Measurements from ENCODE around the gene ATAD3B. TPM values are rescaled to one million over a fixed set of nuclear protein-coding genes. Genes with fewer than 3 reads are reported as not detected.

The ATAD3B gene
- total and polyA plus RNA-seq, 2 of the 4 experiments (the other 2 are of a cell fraction): 13.8 to 29.0 TPM

DNA sequence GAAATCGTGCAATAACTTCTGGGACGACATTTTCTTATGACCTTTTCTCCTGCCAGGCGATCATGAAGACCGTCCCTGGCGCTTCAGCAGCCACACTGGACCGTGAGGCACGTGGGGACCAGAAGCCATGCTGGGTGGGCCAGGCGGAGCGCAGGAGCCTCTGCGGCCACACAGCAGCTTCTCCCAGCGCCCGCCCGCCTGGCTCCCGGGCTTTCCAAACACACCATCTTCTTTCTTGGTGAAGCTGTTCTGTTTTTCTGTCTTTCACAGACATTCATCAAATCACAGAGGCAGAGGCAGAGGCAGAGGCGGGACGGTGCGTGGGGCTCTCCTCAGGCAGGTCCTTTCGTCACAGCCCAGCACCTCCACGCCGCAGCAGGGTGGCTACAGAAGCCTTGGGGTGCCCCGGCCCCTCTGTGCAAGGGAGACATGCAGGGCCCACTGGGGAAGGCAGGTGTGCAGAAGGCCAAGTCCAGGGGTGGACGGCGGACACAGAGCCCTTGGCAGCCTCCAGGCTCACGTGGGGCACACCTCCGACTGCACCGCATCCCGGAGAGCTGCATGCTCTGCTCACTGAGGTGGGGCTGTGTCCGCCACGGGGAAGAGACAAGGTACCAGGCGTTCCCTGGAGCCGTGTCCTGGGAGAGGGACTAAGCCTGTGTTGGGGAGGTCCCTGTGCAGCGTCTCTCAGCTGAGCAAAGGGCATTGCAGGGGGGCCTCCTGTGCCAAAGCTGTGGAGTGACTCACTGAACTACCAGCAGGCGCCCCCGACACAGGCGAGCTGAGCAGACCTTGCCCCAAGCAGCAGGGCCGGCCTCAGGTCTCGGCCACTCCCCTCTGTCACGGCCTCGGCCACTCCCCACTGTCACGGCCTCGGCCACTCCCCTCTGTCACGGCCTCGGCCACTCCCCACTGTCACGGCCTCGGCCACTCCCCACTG, 71.5 kb downstream of the ATAD3B start:
- Histone ChIP-seq H2BK15ac (ENCODE audit: low read depth, low read length) (no peak overlapping the region), H3K9me1 (ENCODE audit: insufficient read depth, low read length) (peaks cover 10% of the 10 kb centered on the region), H3K18ac (ENCODE audit: low read depth, low read length) (no peak overlapping the region), H4K91ac (ENCODE audit: insufficient read depth, low read depth, low read length) (no peak overlapping the region), H4K20me1 (ENCODE audit: insufficient read depth, low read length) (peaks cover 29% of the 10 kb centered on the region), H4K8ac (ENCODE audit: low read depth in 2 of 2, low read length in 2 of 2) (no peak overlapping the region), H2BK120ac (ENCODE audit: low read depth, low read length) (no peak overlapping the region), H3K4me2 (ENCODE audit: low read depth, low read length) (no peak overlapping the region), H4K5ac (ENCODE audit: low read depth, low read length) (no peak overlapping the region), H2BK20ac (ENCODE audit: low read depth, low read length) (no peak overlapping the region), H3K4me3 (ENCODE audit: insufficient read depth, low read depth, low read length) (no peak overlapping the region), H3K4me1 (ENCODE audit: control insufficient read depth, insufficient read depth, low read length) (peaks cover 20% of the 10 kb centered on the region), H3K79me1 (ENCODE audit: low read depth in 1 of 2, low read length in 2 of 2) (peaks cover 6 to 56% of the 10 kb centered on the region in 2 experiments; a peak in 3 of 4 replicates), H3K9ac (ENCODE audit: low read depth, low read length) (no peak overlapping the region), H2BK5ac (ENCODE audit: low read depth, low read length, poor library complexity, severe bottlenecking) (no peak overlapping the region), H3K27me3 (ENCODE audit: control insufficient read depth, insufficient read depth, low read length) (no peaks in the 10 kb centered on the region), H3K23ac (ENCODE audit: low read depth, low read length) (no peak overlapping the region), H2AK5ac (ENCODE audit: low read depth, low read length) (no peak overlapping the region), H2AK9ac (replicated peaks; ENCODE audit: low read depth, low read length, poor library complexity) (no peak overlapping the region), H3K56ac (ENCODE audit: extremely low read depth, insufficient read depth, low read length) (no peak overlapping the region), H3K4ac (ENCODE audit: low read depth, low read length) (no peak overlapping the region), H3K27ac (ENCODE audit: insufficient read depth, low read length) (no peak overlapping the region), H3K14ac (replicated peaks; ENCODE audit: low read depth, low read length) (no peak overlapping the region), H2AFZ (replicated peaks; ENCODE audit: low read length, poor library complexity) (no peak overlapping the region), H3K36me3 (ENCODE audit: control insufficient read depth, insufficient read depth, low read length) (peaks cover 27% of the 10 kb centered on the region), H3K9me3 (ENCODE audit: control insufficient read depth, insufficient read depth, low read length) (no peaks in the 10 kb centered on the region)
- WGBS, 2 experiments (ENCODE audit: extremely low coverage in 2 of 2, insufficient read length in 1 of 2): 100% methylated on average over 11 of the region's 45 CpGs; no CpG with 5 or more reads in 1 of the 2 experiments
- ChIA-PET POLR2A (ENCODE audit: unreplicated experiment) (no interaction called here), CTCF (no interaction called here)
- BruUV-seq (replicated peaks): no TSS peak
- no peak for ATAC-seq (ENCODE audit: low read depth)
- dilution Hi-C loops (cut with HindIII; ENCODE audit: low sequenced_read_pairs, unreplicated experiment) (no loop called here), intact Hi-C loops (cut with micrococcal nuclease) (no loop called here), in situ Hi-C loops (cut with MboI; ENCODE audit: low sequenced_read_pairs) (no loop called here)
- DNase-seq: no peak
- TF ChIP-seq POLR2A (IDR thresholded peaks at IDR 0.05; ENCODE audit: low read depth, low read length) (no peak), BHLHE40 (IDR thresholded peaks at IDR 0.05; ENCODE audit: low read depth, low read length) (no peak), MAFK (IDR thresholded peaks at IDR 0.05; ENCODE audit: low read depth, low read length) (no peak), RCOR1 (IDR thresholded peaks at IDR 0.05; ENCODE audit: insufficient replicate concordance, low read length) (no peak), RFX5 (IDR thresholded peaks at IDR 0.05; ENCODE audit: low read depth, low read length) (no peak), NFE2L2 (IDR thresholded peaks at IDR 0.05; ENCODE audit: low read depth, low read length) (no peak), MXI1 (IDR thresholded peaks at IDR 0.05; ENCODE audit: borderline replicate concordance, low read depth, low read length) (no peak), RAD21 (IDR thresholded peaks at IDR 0.05; ENCODE audit: low read length) (no peak), FOS (IDR thresholded peaks at IDR 0.05; ENCODE audit: low read depth, low read length) (no peak), CEBPB (IDR thresholded peaks at IDR 0.05; ENCODE audit: low read depth, low read length) (no peak), CHD1 (IDR thresholded peaks at IDR 0.05; ENCODE audit: low read depth, low read length) (no peak), SMC3 (IDR thresholded peaks at IDR 0.05; ENCODE audit: low read depth, low read length) (no peak)
- TF ChIP-seq, protein P1, sequence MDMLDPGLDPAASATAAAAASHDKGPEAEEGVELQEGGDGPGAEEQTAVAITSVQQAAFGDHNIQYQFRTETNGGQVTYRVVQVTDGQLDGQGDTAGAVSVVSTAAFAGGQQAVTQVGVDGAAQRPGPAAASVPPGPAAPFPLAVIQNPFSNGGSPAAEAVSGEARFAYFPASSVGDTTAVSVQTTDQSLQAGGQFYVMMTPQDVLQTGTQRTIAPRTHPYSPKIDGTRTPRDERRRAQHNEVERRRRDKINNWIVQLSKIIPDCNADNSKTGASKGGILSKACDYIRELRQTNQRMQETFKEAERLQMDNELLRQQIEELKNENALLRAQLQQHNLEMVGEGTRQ (IDR thresholded peaks at IDR 0.05; ENCODE audit: low read depth, low read length): no peak
- TF ChIP-seq, protein P2, sequence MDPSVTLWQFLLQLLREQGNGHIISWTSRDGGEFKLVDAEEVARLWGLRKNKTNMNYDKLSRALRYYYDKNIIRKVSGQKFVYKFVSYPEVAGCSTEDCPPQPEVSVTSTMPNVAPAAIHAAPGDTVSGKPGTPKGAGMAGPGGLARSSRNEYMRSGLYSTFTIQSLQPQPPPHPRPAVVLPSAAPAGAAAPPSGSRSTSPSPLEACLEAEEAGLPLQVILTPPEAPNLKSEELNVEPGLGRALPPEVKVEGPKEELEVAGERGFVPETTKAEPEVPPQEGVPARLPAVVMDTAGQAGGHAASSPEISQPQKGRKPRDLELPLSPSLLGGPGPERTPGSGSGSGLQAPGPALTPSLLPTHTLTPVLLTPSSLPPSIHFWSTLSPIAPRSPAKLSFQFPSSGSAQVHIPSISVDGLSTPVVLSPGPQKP (IDR thresholded peaks at IDR 0.05; ENCODE audit: borderline replicate concordance, low read depth, low read length): no peak
- TF ChIP-seq, protein P3, sequence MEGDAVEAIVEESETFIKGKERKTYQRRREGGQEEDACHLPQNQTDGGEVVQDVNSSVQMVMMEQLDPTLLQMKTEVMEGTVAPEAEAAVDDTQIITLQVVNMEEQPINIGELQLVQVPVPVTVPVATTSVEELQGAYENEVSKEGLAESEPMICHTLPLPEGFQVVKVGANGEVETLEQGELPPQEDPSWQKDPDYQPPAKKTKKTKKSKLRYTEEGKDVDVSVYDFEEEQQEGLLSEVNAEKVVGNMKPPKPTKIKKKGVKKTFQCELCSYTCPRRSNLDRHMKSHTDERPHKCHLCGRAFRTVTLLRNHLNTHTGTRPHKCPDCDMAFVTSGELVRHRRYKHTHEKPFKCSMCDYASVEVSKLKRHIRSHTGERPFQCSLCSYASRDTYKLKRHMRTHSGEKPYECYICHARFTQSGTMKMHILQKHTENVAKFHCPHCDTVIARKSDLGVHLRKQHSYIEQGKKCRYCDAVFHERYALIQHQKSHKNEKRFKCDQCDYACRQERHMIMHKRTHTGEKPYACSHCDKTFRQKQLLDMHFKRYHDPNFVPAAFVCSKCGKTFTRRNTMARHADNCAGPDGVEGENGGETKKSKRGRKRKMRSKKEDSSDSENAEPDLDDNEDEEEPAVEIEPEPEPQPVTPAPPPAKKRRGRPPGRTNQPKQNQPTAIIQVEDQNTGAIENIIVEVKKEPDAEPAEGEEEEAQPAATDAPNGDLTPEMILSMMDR (conservative IDR thresholded peaks at IDR 0.05; ENCODE audit: low read depth, low read length): no peak
